ENCODE data around the gene P4HA2.

The P4HA2 gene

GRCh38 chr5:132253452-132254320, 26.0 kb upstream of the P4HA2 start:
- H3K4me1 ChIP-seq (ENCODE audit: control insufficient read depth, insufficient read depth, low read length) = peaks cover 2% of the 10 kb centered on the region
- H3K27me3 ChIP-seq (ENCODE audit: control insufficient read depth, insufficient read depth, low read length) = peaks cover 10% of the 10 kb centered on the region
- no peaks in the 10 kb centered on the region for H3K36me3 ChIP-seq (ENCODE audit: control insufficient read depth, insufficient read depth, low read length)
- H3K9ac ChIP-seq (ENCODE audit: low read depth, low read length) = no peak overlapping the region
- H3K4me3 ChIP-seq (ENCODE audit: low read depth, low read length) = no peak overlapping the region
- no peaks in the 10 kb centered on the region for H3K9me3 ChIP-seq (ENCODE audit: control insufficient read depth, insufficient read depth, low read length)

GRCh38 chr5:132253008-132253441, 25.4 kb upstream of the P4HA2 start:
- H3K4me3 ChIP-seq (ENCODE audit: low read depth, low read length) = no peak overlapping the region
- H3K4me1 ChIP-seq (ENCODE audit: control insufficient read depth, insufficient read depth, low read length) = peaks cover under 1% of the 10 kb centered on the region
- H3K9me3 ChIP-seq (ENCODE audit: control insufficient read depth, insufficient read depth, low read length) = no peaks in the 10 kb centered on the region
- H3K9ac ChIP-seq (ENCODE audit: low read depth, low read length) = no peak overlapping the region
- H3K27me3 ChIP-seq (ENCODE audit: control insufficient read depth, insufficient read depth, low read length) = peaks cover 8% of the 10 kb centered on the region
- no peaks in the 10 kb centered on the region for H3K36me3 ChIP-seq (ENCODE audit: control insufficient read depth, insufficient read depth, low read length)

GRCh38 chr5:132251220-132251725, 23.6 kb upstream of the P4HA2 start:
- no peak overlapping the region for H3K4me3 ChIP-seq (ENCODE audit: low read depth, low read length)
- no peaks in the 10 kb centered on the region for H3K4me1 ChIP-seq (ENCODE audit: control insufficient read depth, insufficient read depth, low read length)
- H3K9ac ChIP-seq (ENCODE audit: low read depth, low read length) = no peak overlapping the region
- no peaks in the 10 kb centered on the region for H3K9me3 ChIP-seq (ENCODE audit: control insufficient read depth, insufficient read depth, low read length)
- no peaks in the 10 kb centered on the region for H3K36me3 ChIP-seq (ENCODE audit: control insufficient read depth, insufficient read depth, low read length)
- H3K27me3 ChIP-seq (ENCODE audit: control insufficient read depth, insufficient read depth, low read length) = peaks cover 4% of the 10 kb centered on the region

GRCh38 chr5:132250547-132250946, 22.9 kb upstream of the P4HA2 start:
- no peak overlapping the region for H3K4me3 ChIP-seq (ENCODE audit: low read depth, low read length)
- no peaks in the 10 kb centered on the region for H3K4me1 ChIP-seq (ENCODE audit: control insufficient read depth, insufficient read depth, low read length)
- no peaks in the 10 kb centered on the region for H3K27me3 ChIP-seq (ENCODE audit: control insufficient read depth, insufficient read depth, low read length)
- no peaks in the 10 kb centered on the region for H3K36me3 ChIP-seq (ENCODE audit: control insufficient read depth, insufficient read depth, low read length)
- no peak overlapping the region for H3K9ac ChIP-seq (ENCODE audit: low read depth, low read length)
- no peaks in the 10 kb centered on the region for H3K9me3 ChIP-seq (ENCODE audit: control insufficient read depth, insufficient read depth, low read length)

- Histone ChIP-seq H3K9me3 (ENCODE audit: control insufficient read depth, insufficient read depth, low read length) (no peaks in the 10 kb centered on the region), H3K9ac (ENCODE audit: low read depth, low read length) (no peak overlapping the region), H3K27me3 (ENCODE audit: control insufficient read depth, insufficient read depth, low read length) (no peaks in the 10 kb centered on the region), H3K36me3 (ENCODE audit: control insufficient read depth, insufficient read depth, low read length) (no peaks in the 10 kb centered on the region), H3K4me3 (ENCODE audit: low read depth, low read length) (no peak overlapping the region), H3K4me1 (ENCODE audit: control insufficient read depth, insufficient read depth, low read length) (no peaks in the 10 kb centered on the region)
These were observed 19.2 kb upstream of the P4HA2 start for GRCh38 chr5:132246806-132247205.

- no peaks in the 10 kb centered on the region for H3K9me3 ChIP-seq (ENCODE audit: control insufficient read depth, insufficient read depth, low read length)
These were observed 17.9 kb upstream of the P4HA2 start for GRCh38 chr5:132245593-132245992.

GRCh38 chr5:132243366-132243977, 15.8 kb upstream of the P4HA2 start:
- no peaks in the 10 kb centered on the region for H3K36me3 ChIP-seq (ENCODE audit: control insufficient read depth, insufficient read depth, low read length)
- H3K27me3 ChIP-seq (ENCODE audit: control insufficient read depth, insufficient read depth, low read length) = no peaks in the 10 kb centered on the region
- no peaks in the 10 kb centered on the region for H3K9me3 ChIP-seq (ENCODE audit: control insufficient read depth, insufficient read depth, low read length)
- H3K4me1 ChIP-seq (ENCODE audit: control insufficient read depth, insufficient read depth, low read length) = no peaks in the 10 kb centered on the region
- no peak overlapping the region for H3K4me3 ChIP-seq (ENCODE audit: low read depth, low read length)
- H3K9ac ChIP-seq (ENCODE audit: low read depth, low read length) = no peak overlapping the region

More at GRCh38 chr5:132245593-132245992, 17.9 kb upstream of the P4HA2 start:
- H3K36me3 ChIP-seq (ENCODE audit: control insufficient read depth, insufficient read depth, low read length) = no peaks in the 10 kb centered on the region
- H3K27me3 ChIP-seq (ENCODE audit: control insufficient read depth, insufficient read depth, low read length) = no peaks in the 10 kb centered on the region
- H3K4me3 ChIP-seq (ENCODE audit: low read depth, low read length) = no peak overlapping the region
- no peaks in the 10 kb centered on the region for H3K4me1 ChIP-seq (ENCODE audit: control insufficient read depth, insufficient read depth, low read length)
- H3K9ac ChIP-seq (ENCODE audit: low read depth, low read length) = no peak overlapping the region

GRCh38 chr5:132239776-132240175, 12.1 kb upstream of the P4HA2 start:
- no peaks in the 10 kb centered on the region for H3K36me3 ChIP-seq (ENCODE audit: control insufficient read depth, insufficient read depth, low read length)
- H3K27me3 ChIP-seq (ENCODE audit: control insufficient read depth, insufficient read depth, low read length) = no peaks in the 10 kb centered on the region
- H3K4me1 ChIP-seq (ENCODE audit: control insufficient read depth, insufficient read depth, low read length) = no peaks in the 10 kb centered on the region
- H3K9me3 ChIP-seq (ENCODE audit: control insufficient read depth, insufficient read depth, low read length) = no peaks in the 10 kb centered on the region
- no peak overlapping the region for H3K9ac ChIP-seq (ENCODE audit: low read depth, low read length)
- H3K4me3 ChIP-seq (ENCODE audit: low read depth, low read length) = no peak overlapping the region

GRCh38 chr5:132238901-132239500, 11.3 kb upstream of the P4HA2 start:
- no peak overlapping the region for H3K4me3 ChIP-seq (ENCODE audit: low read depth, low read length)
- no peaks in the 10 kb centered on the region for H3K4me1 ChIP-seq (ENCODE audit: control insufficient read depth, insufficient read depth, low read length)
- H3K36me3 ChIP-seq (ENCODE audit: control insufficient read depth, insufficient read depth, low read length) = no peaks in the 10 kb centered on the region
- H3K27me3 ChIP-seq (ENCODE audit: control insufficient read depth, insufficient read depth, low read length) = no peaks in the 10 kb centered on the region
- no peaks in the 10 kb centered on the region for H3K9me3 ChIP-seq (ENCODE audit: control insufficient read depth, insufficient read depth, low read length)
- H3K9ac ChIP-seq (ENCODE audit: low read depth, low read length) = no peak overlapping the region

GRCh38 chr5:132238169-132238744, 10.6 kb upstream of the P4HA2 start:
- Histone ChIP-seq H3K9ac (ENCODE audit: low read depth, low read length) (no peak overlapping the region), H3K4me1 (ENCODE audit: control insufficient read depth, insufficient read depth, low read length) (no peaks in the 10 kb centered on the region), H3K36me3 (ENCODE audit: control insufficient read depth, insufficient read depth, low read length) (no peaks in the 10 kb centered on the region), H3K4me3 (ENCODE audit: low read depth, low read length) (no peak overlapping the region), H3K27me3 (ENCODE audit: control insufficient read depth, insufficient read depth, low read length) (no peaks in the 10 kb centered on the region), H3K9me3 (ENCODE audit: control insufficient read depth, insufficient read depth, low read length) (no peaks in the 10 kb centered on the region)

- no peaks in the 10 kb centered on the region for H3K9me3 ChIP-seq (ENCODE audit: control insufficient read depth, insufficient read depth, low read length)
- no peaks in the 10 kb centered on the region for H3K27me3 ChIP-seq (ENCODE audit: control insufficient read depth, insufficient read depth, low read length)
- no peaks in the 10 kb centered on the region for H3K36me3 ChIP-seq (ENCODE audit: control insufficient read depth, insufficient read depth, low read length)
- no peaks in the 10 kb centered on the region for H3K4me1 ChIP-seq (ENCODE audit: control insufficient read depth, insufficient read depth, low read length)
- no peak overlapping the region for H3K4me3 ChIP-seq (ENCODE audit: low read depth, low read length)
- no peak overlapping the region for H3K9ac ChIP-seq (ENCODE audit: low read depth, low read length)
These were observed 10.0 kb upstream of the P4HA2 start for GRCh38 chr5:132237670-132238069.

Measured in iPS-15b (cell line).